HG03064 (cell line): ENCODE results near the gene PIK3R3.

ENCODE experiments used
- ATAC-seq: cut with Tn5 transposase; IDR thresholded peaks from one replicate; pipeline ENCODE4 v1.9.1; 2021; ENCODE audit warnings: low read depth; ENCODE audit not compliant: unreplicated experiment

PIK3R3 gene

GRCh38 chr1:46132529-46133180 is at the start of gene PIK3R3:
TSS of gene PIK3R3 (minus strand) at chr1:46132629. CDS start at chr1:46131952, 677 bp downstream.
- peak; percentile 83 for ATAC-seq

DNA sequence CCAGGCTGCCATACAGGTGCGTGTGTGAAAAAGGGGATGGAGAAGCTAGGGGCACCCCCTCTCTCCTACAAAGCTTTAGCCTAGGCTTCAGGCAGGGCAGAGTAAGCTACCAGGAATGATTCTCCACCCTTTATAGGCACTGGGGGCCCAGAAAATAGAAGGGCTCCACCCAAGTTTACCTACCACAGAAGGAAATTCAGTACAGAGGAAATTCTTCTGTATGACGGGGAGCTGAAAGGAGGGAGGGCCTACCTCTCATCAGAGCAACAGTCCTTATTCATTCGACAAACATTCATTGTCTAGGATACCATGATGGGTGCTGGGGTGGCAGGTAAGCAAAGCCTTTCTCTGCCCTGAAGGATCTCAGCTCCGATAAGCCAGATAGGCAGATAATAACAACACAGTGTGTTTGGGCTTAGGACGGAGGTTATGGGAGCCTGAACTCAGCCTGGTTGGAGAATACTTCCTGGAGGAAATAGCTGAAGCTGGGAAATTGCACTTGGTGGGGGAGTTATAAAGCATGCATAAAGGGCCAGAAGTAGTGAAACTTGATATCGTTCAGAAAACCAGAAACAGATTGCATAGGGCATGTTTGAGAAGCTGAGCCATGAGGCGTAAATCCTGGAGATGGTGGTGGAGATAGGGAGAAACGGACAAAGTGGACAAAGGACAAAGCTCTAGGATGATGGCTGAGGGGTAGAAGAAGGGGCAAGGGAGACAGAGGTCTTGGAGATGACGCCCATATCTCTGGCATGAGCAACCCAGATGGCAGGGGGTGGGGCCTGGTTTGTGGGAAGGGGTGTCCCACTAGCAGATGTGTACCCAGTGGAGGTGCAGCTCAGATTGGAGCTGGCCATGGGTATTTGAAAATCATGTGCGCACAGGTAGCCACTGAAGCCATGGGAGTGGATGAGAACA is 49.2 kb upstream of the PIK3R3 start:
- no peak for ATAC-seq

- no peak for ATAC-seq
Measured at GRCh38 chr1:46180082-46180616, 47.7 kb upstream of the PIK3R3 start.

DNA sequence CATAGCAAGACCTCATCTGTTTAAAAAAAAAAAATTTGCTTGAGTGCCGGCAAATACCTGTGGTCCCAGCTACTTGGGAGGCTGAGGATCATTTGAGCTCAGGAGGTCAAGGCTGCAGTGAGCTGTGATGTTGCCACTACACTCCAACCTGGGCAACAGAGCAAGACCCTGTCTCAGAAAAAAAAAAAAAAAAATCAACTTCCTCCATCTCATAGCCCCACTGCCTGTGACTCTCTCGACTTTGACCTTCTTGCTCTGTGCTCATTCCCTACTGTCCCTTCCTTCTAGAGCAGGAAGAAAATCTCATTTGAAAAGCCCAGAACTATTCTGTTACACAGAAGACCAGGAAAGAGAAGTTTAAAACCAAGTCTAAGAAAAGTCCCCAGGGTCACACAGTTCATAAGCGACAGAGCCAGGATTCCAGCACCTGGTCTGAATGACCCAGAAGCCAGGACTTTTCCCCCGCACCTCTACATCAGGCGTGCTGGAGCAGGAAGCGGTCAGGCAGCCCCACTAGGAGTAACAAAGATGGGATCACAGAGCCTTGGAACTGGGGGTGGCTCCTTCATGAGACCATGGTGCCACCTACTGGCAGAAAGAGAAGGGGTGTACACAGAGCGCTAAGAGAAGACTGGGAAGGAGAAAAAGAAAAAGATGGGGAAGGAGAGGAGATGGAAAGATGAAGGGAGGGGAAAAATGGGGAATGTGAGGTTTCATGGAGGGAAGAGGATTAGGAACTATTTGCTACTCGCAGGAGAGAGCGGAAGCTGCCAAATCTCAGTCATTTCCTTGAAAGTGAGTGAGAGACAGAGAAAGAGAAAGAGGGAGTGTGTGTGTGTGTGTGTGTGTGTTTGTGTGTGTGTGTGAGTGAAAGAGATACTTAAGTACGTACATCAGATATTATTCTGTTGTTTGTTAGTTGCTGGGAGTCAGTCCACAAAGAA is 47.0 kb upstream of the PIK3R3 start:
- no peak for ATAC-seq

GRCh38 chr1:46176211-46176865 is 43.9 kb upstream of the PIK3R3 start, which contains the start of gene P3R3URF:
TSS of gene P3R3URF (minus strand) at chr1:46176488. CDS start at chr1:46176471, 17 bp downstream.
- ATAC-seq, result no peak

- no peak for ATAC-seq
Measured at GRCh38 chr1:46175243-46175642, 42.8 kb upstream of the PIK3R3 start.

GRCh38 chr1:46174448-46175231 is 42.2 kb upstream of the PIK3R3 start, which contains the start of gene TSPAN1:
TSS of gene TSPAN1 (plus strand) at chr1:46175087. CDS start at chr1:46181108, 6,021 bp downstream.
- ATAC-seq, result no peak

GRCh38 chr1:46173361-46173856 is 41.0 kb upstream of the PIK3R3 start:
- ATAC-seq, result no peak

DNA sequence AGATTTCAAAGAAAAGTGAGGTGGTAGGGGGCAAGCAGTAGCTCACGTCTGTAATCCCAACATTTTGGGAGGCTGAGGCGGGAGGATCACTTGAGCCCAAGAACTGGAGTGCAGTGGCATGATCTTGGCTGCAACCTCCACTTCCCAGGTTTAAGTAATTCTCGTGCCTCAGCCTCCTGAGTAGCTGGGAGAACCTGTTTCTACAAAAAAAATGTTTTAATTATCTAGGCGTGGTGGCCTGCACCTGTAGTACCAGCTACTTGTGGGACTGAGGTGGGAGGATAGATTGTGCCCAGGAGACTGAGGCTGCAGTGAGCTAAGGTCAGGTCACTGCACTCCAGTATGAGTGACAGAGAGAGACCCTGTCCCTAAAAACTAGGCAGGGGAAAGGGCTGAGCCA is 39.9 kb upstream of the PIK3R3 start:
- no peak for ATAC-seq

DNA sequence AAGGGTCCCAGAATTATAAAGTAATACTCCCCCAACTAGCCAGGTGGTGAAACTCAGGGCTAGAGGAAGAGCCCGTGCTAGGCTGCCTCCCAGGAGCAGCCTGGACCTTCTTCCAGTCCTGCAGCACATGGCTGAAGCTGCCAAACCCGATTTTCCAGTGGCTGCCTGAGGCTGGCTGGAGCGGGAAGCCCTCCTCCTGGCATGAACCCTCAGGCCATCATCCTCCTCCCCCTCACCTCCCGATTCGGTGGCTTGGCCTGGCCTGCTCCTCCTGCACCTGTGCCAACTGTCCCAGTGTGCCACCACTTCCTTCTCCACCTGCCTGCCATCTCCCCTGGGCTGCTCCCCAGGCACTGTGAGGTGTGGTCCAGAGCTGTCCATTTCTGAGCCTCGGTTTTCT is 39.4 kb upstream of the PIK3R3 start:
- ATAC-seq, result no peak

GRCh38 chr1:46171351-46171750 is 38.9 kb upstream of the PIK3R3 start:
- no peak for ATAC-seq

GRCh38 chr1:46169811-46170454 is 37.5 kb upstream of the PIK3R3 start:
- no peak for ATAC-seq

- ATAC-seq, result no peak
Measured at GRCh38 chr1:46168477-46168876, 36.0 kb upstream of the PIK3R3 start.

DNA sequence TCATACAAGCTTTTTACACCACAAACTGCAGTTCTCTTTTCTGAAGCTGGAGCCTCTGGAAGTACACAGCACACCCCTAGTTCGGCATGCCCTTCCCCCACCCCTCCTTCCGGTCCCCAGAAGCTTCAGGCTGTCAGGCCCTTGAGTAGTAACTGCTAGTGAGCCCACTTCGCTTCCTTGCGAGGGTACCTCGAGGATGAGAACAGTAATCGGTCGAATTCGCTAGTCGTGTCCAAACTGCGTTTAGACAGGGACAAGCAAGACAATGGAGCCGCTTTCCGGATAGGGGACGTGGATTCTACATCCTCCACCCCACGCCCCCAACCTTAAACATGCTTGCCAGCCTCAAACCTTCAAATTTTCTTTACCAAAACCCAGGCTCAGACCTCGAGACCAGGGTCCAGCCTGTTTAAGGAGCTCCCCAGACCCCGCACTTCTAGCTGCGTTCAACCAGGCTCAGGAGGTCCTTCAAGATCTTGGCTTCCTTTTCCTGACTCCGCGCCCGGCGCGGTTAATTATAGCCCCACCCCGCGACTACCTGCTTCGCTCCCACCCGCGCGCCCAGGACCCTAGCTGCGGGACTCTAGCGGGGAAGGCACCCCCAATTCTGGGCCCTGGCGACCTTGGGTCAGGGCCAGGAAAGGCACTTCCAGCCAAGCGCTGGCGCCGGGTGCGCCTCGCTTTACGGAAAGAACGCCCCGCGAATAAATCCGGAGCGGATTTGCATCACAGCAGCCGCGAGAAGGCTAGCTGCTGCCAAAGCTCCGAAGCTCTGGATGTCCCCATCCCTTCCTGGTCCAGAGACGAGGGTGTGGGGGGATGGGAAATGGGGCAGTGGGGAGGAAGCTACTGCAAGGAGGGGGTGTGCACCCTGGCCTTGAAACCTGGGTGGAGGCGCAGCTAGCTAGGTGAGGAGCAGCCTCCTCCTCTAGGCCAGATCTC is 34.4 kb upstream of the PIK3R3 start:
- no peak for ATAC-seq

DNA sequence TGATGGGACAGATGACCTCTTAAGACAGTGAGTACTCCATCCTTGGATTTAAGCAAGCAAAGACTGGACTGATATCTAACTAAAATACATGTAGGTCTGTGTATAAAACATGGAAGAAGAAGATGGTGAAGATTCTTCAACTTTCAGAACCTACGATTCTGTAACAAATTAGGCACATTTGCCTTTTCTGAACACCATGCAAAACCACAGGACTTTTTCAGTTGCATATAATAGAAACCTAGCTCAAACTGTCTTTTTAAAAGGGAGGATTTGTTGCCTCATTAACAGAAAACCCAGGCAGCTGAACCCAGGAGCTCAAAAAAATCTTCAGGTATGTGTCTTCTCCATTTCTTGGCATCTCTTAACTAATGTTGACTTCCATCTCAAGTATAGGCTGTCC is 27.8 kb upstream of the PIK3R3 start:
- no peak for ATAC-seq

DNA sequence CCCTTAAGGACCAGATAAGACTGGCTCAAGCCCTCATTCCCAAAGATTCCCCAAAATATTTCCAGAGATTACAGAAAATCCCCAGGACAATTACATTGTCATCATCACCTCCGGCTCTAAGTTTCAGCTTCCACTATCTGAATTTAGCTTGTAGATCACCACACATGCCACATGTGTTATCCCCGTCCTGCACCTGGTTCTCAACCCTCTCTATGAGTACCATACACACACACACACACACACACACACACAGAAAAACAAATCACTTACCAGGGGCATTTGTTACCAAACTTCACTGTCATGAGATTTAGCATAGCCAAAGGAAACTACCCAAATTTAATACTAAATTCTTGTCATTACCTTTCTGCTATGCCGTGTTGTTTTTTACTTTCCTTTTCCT is 27.1 kb upstream of the PIK3R3 start:
- ATAC-seq, result no peak
